Fibroblast of gingiva (primary cell): ENCODE measurements around the gene MPP7.

Source experiments
- DNase-seq: peaks from one replicate; pipeline ENCODE4 v3.0.0-alpha.2; 2011; ENCODE audit warnings: low read depth

Gene MPP7

GRCh38 chr10:28266449-28267224 lies 36.2 kb downstream of the MPP7 start:
- DNase-seq: no peak

- no peak for DNase-seq
Observed at GRCh38 chr10:28263136-28263857, 39.6 kb downstream of the MPP7 start.

DNA sequence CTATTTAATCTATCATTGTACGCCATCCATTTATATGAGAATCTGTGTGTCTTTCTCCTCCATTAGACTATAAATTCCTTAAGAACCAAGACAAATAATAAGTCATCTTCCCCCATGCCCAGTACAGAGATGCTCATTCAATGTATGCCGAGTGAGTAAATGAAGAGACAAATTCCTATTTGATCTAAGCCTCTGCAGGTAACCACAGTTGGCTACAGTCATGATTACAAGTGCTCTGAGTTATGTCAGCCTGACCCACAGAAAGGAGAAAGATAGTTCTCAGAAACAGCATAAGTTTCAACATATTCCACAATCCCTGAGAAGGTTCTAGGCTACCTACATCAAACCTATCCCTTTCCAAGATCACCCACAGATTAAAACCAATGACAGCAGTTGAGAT lies 46.1 kb downstream of the MPP7 start:
- DNase-seq: no peak

DNA sequence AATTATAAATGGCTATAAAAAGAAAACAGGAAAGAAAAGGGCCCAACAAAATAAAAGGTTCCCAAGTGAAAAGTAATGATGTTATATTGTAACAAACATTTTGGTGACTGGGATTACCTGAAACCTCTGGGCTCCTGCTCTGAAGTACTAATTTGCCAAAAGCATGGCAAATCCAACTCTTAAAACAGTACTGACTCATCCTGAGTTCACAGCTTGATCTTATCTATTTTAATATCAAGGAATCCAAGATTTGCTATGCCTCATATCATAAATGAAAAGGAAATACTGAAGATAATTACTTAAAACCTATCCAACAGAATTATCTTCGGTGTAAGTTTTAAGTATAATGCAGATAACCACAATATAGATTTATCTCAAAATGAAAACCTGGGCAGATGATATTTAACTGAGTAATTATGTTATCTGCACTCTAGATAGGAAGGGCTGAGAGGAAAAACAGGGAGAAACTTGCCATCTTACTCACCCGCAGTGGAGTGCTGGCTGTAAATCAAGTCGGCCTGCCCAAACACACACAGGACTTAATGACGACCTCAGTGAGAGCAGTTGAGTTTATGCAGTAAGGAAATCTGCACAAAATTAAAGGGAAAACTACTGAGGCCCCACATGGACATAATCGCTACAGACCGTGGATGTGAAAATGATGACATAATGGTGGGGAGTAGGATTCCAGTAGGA lies 48.4 kb downstream of the MPP7 start:
- no peak for DNase-seq

- no peak for DNase-seq
Observed at GRCh38 chr10:28253169-28253785, 49.6 kb downstream of the MPP7 start.
